HEK293 (cell line): ENCODE measurements around the gene MBTD1.

ENCODE experiments used
- CTCF ChIA-PET: fragments of 350-600 bp; formaldehyde crosslinking; extraction: SDS; loops from one replicate; lab custom pipeline; 2021; ENCODE audit warnings: antibody characterized with exemption; lab: Yijun Ruan, JAX
- POLR2A ChIA-PET: fragments of 300-600 bp; formaldehyde crosslinking; extraction: SDS; loops from one replicate; lab custom pipeline; 2020; ENCODE audit warnings: antibody characterized with exemption, inconsistent platforms; lab: Yijun Ruan, JAX
- H3K27ac ChIP-seq: fragments of 200-500 bp; sonication (Bioruptor generic); 2 replicates; pipeline ENCODE4 v1.5.1; 2014; ENCODE audit warnings: low read depth, low read length, control low read depth, inconsistent platforms; ENCODE audit errors: extremely low read depth
- H3K36me3 ChIP-seq, 2 experiments: fragments of 200-500 bp in 1 of 2; sonication (Bioruptor generic) in 1 of 2; 1 replicate in 1 of 2; 2 replicates in 1 of 2; pipeline ENCODE4 v1.5.1; 2014 to 2017; ENCODE audit warnings: inconsistent platforms in 2 of 2, low read length in 2 of 2; ENCODE audit not compliant: control insufficient read depth in 2 of 2, insufficient read depth in 1 of 2
- H3K4me1 ChIP-seq: fragments of 200-500 bp; sonication (Bioruptor generic); 2 replicates; pipeline ENCODE4 v1.5.1; 2014; ENCODE audit warnings: mild to moderate bottlenecking, low read length, inconsistent platforms; ENCODE audit not compliant: control insufficient read depth, insufficient read depth
- H3K4me3 ChIP-seq: 2 replicates; pipeline ENCODE4 v1.5.1; 2011; ENCODE audit warnings: low read depth, mild to moderate bottlenecking, control low read depth, low read length, moderate library complexity
- H3K9me3 ChIP-seq: fragments of 200-500 bp; sonication (Bioruptor generic); 2 replicates; pipeline ENCODE4 v1.5.1; 2014; ENCODE audit warnings: low read depth, low read length, inconsistent platforms; ENCODE audit not compliant: control insufficient read depth, insufficient read depth
- GLIS1 ChIP-seq: fragments of 450-650 bp; formaldehyde crosslinking; IDR thresholded peaks from 2 replicates; pipeline ENCODE4 v1.5.1; 2016; ENCODE audit warnings: missing biosample characterization, missing genetic modification characterization
- GLIS2 ChIP-seq: fragments of 450-650 bp; formaldehyde crosslinking; IDR thresholded peaks from 2 replicates; pipeline ENCODE4 v1.5.1; 2016; ENCODE audit warnings: missing biosample characterization, missing genetic modification characterization
- KLF17 ChIP-seq: fragments of 450-650 bp; formaldehyde crosslinking; IDR thresholded peaks from 2 replicates; pipeline ENCODE4 v1.5.1; 2016; ENCODE audit warnings: missing biosample characterization, missing genetic modification characterization
- KLF7 ChIP-seq: fragments of 450-650 bp; formaldehyde crosslinking; IDR thresholded peaks from 2 replicates; pipeline ENCODE4 v1.5.1; 2016; ENCODE audit warnings: missing biosample characterization, missing genetic modification characterization, borderline replicate concordance
- KLF8 ChIP-seq: fragments of 450-650 bp; formaldehyde crosslinking; IDR thresholded peaks from 2 replicates; pipeline ENCODE4 v1.5.1; 2016; ENCODE audit warnings: missing biosample characterization, missing genetic modification characterization
- REST ChIP-seq: fragments of 450-650 bp; formaldehyde crosslinking; IDR thresholded peaks from 2 replicates; pipeline ENCODE4 v1.5.1; 2016; ENCODE audit warnings: missing biosample characterization, missing genetic modification characterization
- SP3 ChIP-seq: fragments of 450-650 bp; formaldehyde crosslinking; IDR thresholded peaks from 2 replicates; pipeline ENCODE4 v1.5.1; 2016; ENCODE audit warnings: missing biosample characterization, missing genetic modification characterization
- YY2 ChIP-seq: fragments of 450-650 bp; formaldehyde crosslinking; IDR thresholded peaks from 2 replicates; pipeline ENCODE4 v1.5.1; 2016; ENCODE audit warnings: missing biosample characterization, missing genetic modification characterization
- ZBTB10 ChIP-seq: fragments of 450-650 bp; formaldehyde crosslinking; IDR thresholded peaks from 2 replicates; pipeline ENCODE4 v1.5.1; 2016; ENCODE audit warnings: missing biosample characterization, missing genetic modification characterization
- ZEB2 ChIP-seq: fragments of 450-650 bp; formaldehyde crosslinking; IDR thresholded peaks from 2 replicates; pipeline ENCODE4 v1.5.1; 2016; ENCODE audit warnings: missing biosample characterization, missing genetic modification characterization
- ZFHX2 ChIP-seq: fragments of 450-650 bp; formaldehyde crosslinking; conservative IDR thresholded peaks from 2 replicates; pipeline ENCODE4 v1.5.1; 2016; ENCODE audit warnings: missing biosample characterization, missing genetic modification characterization
- ZNF10 ChIP-seq: fragments of 450-650 bp; formaldehyde crosslinking; IDR thresholded peaks from 2 replicates; pipeline ENCODE4 v1.5.1; 2017; ENCODE audit warnings: missing biosample characterization, missing genetic modification characterization
- ZNF211 ChIP-seq: fragments of 450-650 bp; formaldehyde crosslinking; IDR thresholded peaks from 2 replicates; pipeline ENCODE4 v1.5.1; 2016; ENCODE audit warnings: low read depth, missing biosample characterization, missing genetic modification characterization
- ZNF24 ChIP-seq: fragments of 450-650 bp; formaldehyde crosslinking; IDR thresholded peaks from 2 replicates; pipeline ENCODE4 v1.5.1; 2016; ENCODE audit warnings: missing biosample characterization, missing genetic modification characterization
- ZNF248 ChIP-seq: fragments of 450-650 bp; formaldehyde crosslinking; IDR thresholded peaks from 2 replicates; pipeline ENCODE4 v1.5.1; 2017; ENCODE audit warnings: missing biosample characterization, missing genetic modification characterization
- ZNF324 ChIP-seq: fragments of 450-650 bp; formaldehyde crosslinking; IDR thresholded peaks from 2 replicates; pipeline ENCODE4 v1.5.1; 2016; ENCODE audit warnings: missing biosample characterization, missing genetic modification characterization
- ZNF391 ChIP-seq: fragments of 450-650 bp; formaldehyde crosslinking; IDR thresholded peaks from 2 replicates; pipeline ENCODE4 v1.5.1; 2016; ENCODE audit warnings: low read depth, missing biosample characterization, missing genetic modification characterization, borderline replicate concordance
- ZNF501 ChIP-seq: fragments of 450-650 bp; formaldehyde crosslinking; IDR thresholded peaks from 2 replicates; pipeline ENCODE4 v1.5.1; 2016; ENCODE audit warnings: missing biosample characterization, missing genetic modification characterization
- ZNF777 ChIP-seq: fragments of 450-650 bp; formaldehyde crosslinking; IDR thresholded peaks from 2 replicates; pipeline ENCODE4 v1.5.1; 2017; ENCODE audit warnings: missing biosample characterization, missing genetic modification characterization, borderline replicate concordance
- ZSCAN30 ChIP-seq: fragments of 450-650 bp; IDR thresholded peaks from 2 replicates; pipeline ENCODE4 v1.5.1; 2018; ENCODE audit warnings: missing biosample characterization, mild to moderate bottlenecking, missing genetic modification characterization, moderate library complexity
- ZXDB ChIP-seq: fragments of 450-650 bp; formaldehyde crosslinking; IDR thresholded peaks from 2 replicates; pipeline ENCODE4 v1.5.1; 2016; ENCODE audit warnings: missing biosample characterization, missing genetic modification characterization
- TF ChIP-seq, protein P1 (sequence below): fragments of 450-650 bp; formaldehyde crosslinking; IDR thresholded peaks from 2 replicates; pipeline ENCODE4 v1.5.1; 2016; ENCODE audit warnings: missing biosample characterization, missing genetic modification characterization
- TF ChIP-seq, protein P2 (sequence below): fragments of 450-650 bp; formaldehyde crosslinking; IDR thresholded peaks from 2 replicates; pipeline ENCODE4 v1.5.1; 2016; ENCODE audit warnings: missing biosample characterization, missing genetic modification characterization, low read depth

Gene MBTD1

DNA sequence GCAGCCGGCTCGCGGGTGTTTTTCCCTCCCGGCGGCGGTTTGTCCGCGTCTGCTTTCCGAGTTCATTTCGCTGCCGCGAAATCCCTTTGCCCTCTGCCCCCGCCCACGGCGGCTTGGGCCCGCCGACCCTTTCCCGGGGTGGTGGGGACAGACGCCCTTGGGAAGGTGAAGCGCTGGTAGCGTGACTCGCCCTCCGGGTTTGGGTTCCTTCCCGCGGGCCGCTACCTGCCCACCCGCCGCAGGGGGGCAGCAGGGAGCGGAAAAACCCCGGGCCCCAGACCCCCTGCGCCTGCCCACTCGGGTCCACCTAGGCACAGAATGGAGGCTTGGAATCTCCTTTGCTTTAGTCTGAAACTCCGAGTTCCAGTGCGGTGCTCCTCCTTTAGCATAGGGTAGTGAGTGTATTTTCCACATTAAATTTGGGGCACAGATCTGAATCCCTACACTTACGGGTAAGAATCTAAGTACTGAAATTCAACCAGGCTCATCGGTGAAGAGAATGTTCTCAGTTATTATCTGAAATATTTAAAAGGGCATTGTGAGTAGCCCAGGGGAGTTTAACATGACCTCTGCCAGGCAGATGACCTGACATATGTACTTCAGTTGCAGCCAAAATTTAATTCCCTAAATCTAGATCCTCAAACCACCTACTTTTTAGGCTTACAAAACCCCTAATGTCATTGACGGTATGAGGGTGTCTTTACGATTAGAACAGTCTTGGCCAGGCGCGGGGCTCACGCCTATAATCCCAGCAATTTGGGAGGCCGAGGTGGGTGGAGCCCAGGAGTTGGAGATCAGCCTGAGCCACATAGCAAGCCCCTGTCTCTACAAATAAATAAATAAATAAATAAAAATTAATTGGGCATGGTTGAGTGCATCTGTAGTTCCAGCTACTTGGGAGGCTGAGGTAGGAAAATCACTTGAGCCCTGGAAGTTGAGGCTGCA lies 92.6 kb downstream of the MBTD1 start:
- H3K4me1 ChIP-seq: 0 out of 2 replicates have a peak, but pooled peaks cover 5% of the 10 kb centered on the region
- peak overlapping the region; percentile 91 for H3K27ac ChIP-seq
- H3K9me3 ChIP-seq: no peaks in the 10 kb centered on the region
- ChIA-PET POLR2A (interaction anchor here (1.0 to 3.0 kb wide), 4 partner anchors 13 to 301 kb away, joined by 3 to 36 read pairs (median 4); partner anchors contain the start of genes NME1 and TOB1), CTCF (interaction anchor here (1.2 to 2.0 kb wide), 3 partner anchors 11 to 21 kb away, joined by 4 to 10 read pairs (median 7); partner anchors contain the start of gene NME1)
- H3K36me3 ChIP-seq: peaks cover 61 to 63% of the 10 kb centered on the region in 2 experiments
- peak overlapping the region; percentile 88 for H3K4me3 ChIP-seq
- peak; percentile 75; the same call in 1 of the 2 replicates for TF ChIP-seq ZEB2 (tag by site-specific recombination)
- TF ChIP-seq ZNF501 (tag by site-specific recombination): peak; percentile 62; the same call in 1 of the 2 replicates
- peak; percentile 67; the same call in 1 of the 2 replicates for TF ChIP-seq ZFHX2 (tag by site-specific recombination)
- peak; percentile 91 for TF ChIP-seq GLIS2 (tag by site-specific recombination)
- TF ChIP-seq ZXDB (tag by site-specific recombination): peak; percentile 40
- TF ChIP-seq ZNF324 (tag by site-specific recombination): no peak
- TF ChIP-seq, protein P1, sequence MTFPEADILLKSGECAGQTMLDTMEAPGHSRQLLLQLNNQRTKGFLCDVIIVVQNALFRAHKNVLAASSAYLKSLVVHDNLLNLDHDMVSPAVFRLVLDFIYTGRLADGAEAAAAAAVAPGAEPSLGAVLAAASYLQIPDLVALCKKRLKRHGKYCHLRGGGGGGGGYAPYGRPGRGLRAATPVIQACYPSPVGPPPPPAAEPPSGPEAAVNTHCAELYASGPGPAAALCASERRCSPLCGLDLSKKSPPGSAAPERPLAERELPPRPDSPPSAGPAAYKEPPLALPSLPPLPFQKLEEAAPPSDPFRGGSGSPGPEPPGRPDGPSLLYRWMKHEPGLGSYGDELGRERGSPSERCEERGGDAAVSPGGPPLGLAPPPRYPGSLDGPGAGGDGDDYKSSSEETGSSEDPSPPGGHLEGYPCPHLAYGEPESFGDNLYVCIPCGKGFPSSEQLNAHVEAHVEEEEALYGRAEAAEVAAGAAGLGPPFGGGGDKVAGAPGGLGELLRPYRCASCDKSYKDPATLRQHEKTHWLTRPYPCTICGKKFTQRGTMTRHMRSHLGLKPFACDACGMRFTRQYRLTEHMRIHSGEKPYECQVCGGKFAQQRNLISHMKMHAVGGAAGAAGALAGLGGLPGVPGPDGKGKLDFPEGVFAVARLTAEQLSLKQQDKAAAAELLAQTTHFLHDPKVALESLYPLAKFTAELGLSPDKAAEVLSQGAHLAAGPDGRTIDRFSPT (tag by site-specific recombination): peak; percentile 66; the same call in 1 of the 2 replicates
- 0 out of 2 replicates have a peak, but pooled peaks have one; percentile 16 for TF ChIP-seq SP3
- peak; percentile 63; the same call in 1 of the 2 replicates for TF ChIP-seq KLF8 (tag by site-specific recombination)
- TF ChIP-seq ZNF248 (tag by site-specific recombination): no peak
- TF ChIP-seq GLIS1 (tag by site-specific recombination): peak; percentile 67
- TF ChIP-seq ZNF391 (tag by site-specific recombination): peak; percentile 71; the same call in 1 of the 2 replicates
- TF ChIP-seq, protein P2, sequence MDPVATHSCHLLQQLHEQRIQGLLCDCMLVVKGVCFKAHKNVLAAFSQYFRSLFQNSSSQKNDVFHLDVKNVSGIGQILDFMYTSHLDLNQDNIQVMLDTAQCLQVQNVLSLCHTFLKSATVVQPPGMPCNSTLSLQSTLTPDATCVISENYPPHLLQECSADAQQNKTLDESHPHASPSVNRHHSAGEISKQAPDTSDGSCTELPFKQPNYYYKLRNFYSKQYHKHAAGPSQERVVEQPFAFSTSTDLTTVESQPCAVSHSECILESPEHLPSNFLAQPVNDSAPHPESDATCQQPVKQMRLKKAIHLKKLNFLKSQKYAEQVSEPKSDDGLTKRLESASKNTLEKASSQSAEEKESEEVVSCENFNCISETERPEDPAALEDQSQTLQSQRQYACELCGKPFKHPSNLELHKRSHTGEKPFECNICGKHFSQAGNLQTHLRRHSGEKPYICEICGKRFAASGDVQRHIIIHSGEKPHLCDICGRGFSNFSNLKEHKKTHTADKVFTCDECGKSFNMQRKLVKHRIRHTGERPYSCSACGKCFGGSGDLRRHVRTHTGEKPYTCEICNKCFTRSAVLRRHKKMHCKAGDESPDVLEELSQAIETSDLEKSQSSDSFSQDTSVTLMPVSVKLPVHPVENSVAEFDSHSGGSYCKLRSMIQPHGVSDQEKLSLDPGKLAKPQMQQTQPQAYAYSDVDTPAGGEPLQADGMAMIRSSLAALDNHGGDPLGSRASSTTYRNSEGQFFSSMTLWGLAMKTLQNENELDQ (tag by site-specific recombination): no peak
- TF ChIP-seq YY2 (tag by site-specific recombination): 0 out of 2 replicates have a peak, but pooled peaks have one; percentile 47
- peak; percentile 29; the same call in 1 of the 2 replicates for TF ChIP-seq ZNF10 (tag by site-specific recombination)
- 0 out of 2 replicates have a peak, but pooled peaks have one; percentile 35 for TF ChIP-seq ZNF777
- TF ChIP-seq ZSCAN30 (tag by site-specific recombination): peak; percentile 12; the same call in 1 of the 2 replicates
- TF ChIP-seq ZNF24 (tag by site-specific recombination): peak; percentile 34; the same call in 1 of the 2 replicates
- TF ChIP-seq ZNF211: no peak
- TF ChIP-seq ZBTB10 (tag by site-specific recombination): peak; percentile 46; the same call in 1 of the 2 replicates
- TF ChIP-seq KLF7 (tag by site-specific recombination): 0 out of 2 replicates have a peak, but pooled peaks have one; percentile 17
- TF ChIP-seq REST (tag by site-specific recombination): peak; percentile 40; the same call in 1 of the 2 replicates
- peak; percentile 62; the same call in 1 of the 2 replicates for TF ChIP-seq KLF17
